Retinal pigment epithelial cell (primary cell): ENCODE data around the gene TRIM38.

Experiments
- DNase-seq: peaks from one replicate; pipeline ENCODE4 v3.0.0-alpha.2; 2010; ENCODE audit warnings: low read depth
- H3K4me3 ChIP-seq: 2 replicates; pipeline ENCODE4 v1.5.1; 2011; ENCODE audit warnings: mild to moderate bottlenecking, low read length, control low read depth, moderate library complexity
- CTCF ChIP-seq: conservative IDR thresholded peaks from 2 replicates; pipeline ENCODE4 v1.5.1; 2011; ENCODE audit warnings: low read depth, low read length, control low read depth, inconsistent platforms

TRIM38 gene

GRCh38 chr6:25959890-25960536 is 2.6 kb upstream of the TRIM38 start:
- TF ChIP-seq CTCF = no peak
- no peak overlapping the region for H3K4me3 ChIP-seq
- no peak for DNase-seq

- no peak for TF ChIP-seq CTCF
- H3K4me3 ChIP-seq = no peak overlapping the region
- DNase-seq = no peak
These were observed 1.9 kb upstream of the TRIM38 start for GRCh38 chr6:25960734-25961133.

GRCh38 chr6:25961619-25962148 is 918 bp upstream of the TRIM38 start:
- TF ChIP-seq CTCF = peak; percentile 15
- no peak for DNase-seq
- no peak overlapping the region for H3K4me3 ChIP-seq

GRCh38 chr6:25963426-25964123 is 973 bp downstream of the TRIM38 start:
- no peak for DNase-seq
- H3K4me3 ChIP-seq = peak overlapping the region; percentile 44
- no peak for TF ChIP-seq CTCF

- no peak for TF ChIP-seq CTCF
- DNase-seq = no peak
These were observed 2.5 kb downstream of the TRIM38 start for GRCh38 chr6:25965058-25965457.

GRCh38 chr6:25966711-25967110 is 4.1 kb downstream of the TRIM38 start:
- no peak for TF ChIP-seq CTCF
- H3K4me3 ChIP-seq = no peak overlapping the region
- no peak for DNase-seq

More at GRCh38 chr6:25965058-25965457, 2.5 kb downstream of the TRIM38 start:
- H3K4me3 ChIP-seq = no peak overlapping the region

GRCh38 chr6:25968769-25969168 is 6.2 kb downstream of the TRIM38 start:
- DNase-seq = no peak
- no peak overlapping the region for H3K4me3 ChIP-seq
- TF ChIP-seq CTCF = no peak
